ENCODE data around the gene FMO4. TPM values are rescaled to one million over a fixed set of nuclear protein-coding genes. Genes with fewer than 3 reads are reported as not detected.

FMO4 gene
- total and polyA plus RNA-seq, 2 of the 13 experiments (the other 11 are each of a cell fraction or from before 2014, with no cell fraction given), result 0.07 to 0.29 TPM

DNA sequence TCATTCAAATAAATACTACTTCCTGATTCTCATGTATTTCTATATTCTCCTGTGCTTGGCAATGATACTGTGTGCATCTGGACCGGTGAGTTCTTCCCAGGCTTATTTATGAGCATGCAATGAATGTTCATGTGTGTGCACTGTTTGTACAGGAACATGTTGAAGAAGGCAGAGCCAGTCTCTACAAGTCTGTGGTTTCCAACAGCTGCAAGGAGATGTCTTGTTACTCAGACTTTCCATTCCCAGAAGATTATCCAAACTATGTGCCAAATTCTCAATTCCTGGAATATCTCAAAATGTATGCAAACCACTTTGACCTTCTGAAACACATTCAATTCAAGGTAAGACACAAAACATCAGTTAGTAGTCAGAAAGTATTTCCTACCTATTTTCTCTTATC is 46.6 kb upstream of the FMO4 start:
- intact Hi-C loops (cut with micrococcal nuclease; ENCODE audit: unreplicated experiment), result no loop called here
- Histone ChIP-seq H3K4me1 (ENCODE audit: insufficient read depth, low read length) (no peaks in the 10 kb centered on the region), H4K20me1 (ENCODE audit: insufficient read depth, low read length) (no peaks in the 10 kb centered on the region), H3K79me2 (ENCODE audit: insufficient read depth, low read length) (no peaks in the 10 kb centered on the region), H3K27ac (ENCODE audit: extremely low read length, insufficient read depth, low read length) (no peak overlapping the region), H3K4me3 (replicated peaks in 1 of 3; ENCODE audit: insufficient read depth in 1 of 3, low read depth in 2 of 3, low read length in 3 of 3) (no peak overlapping the region), H3K36me3 (replicated peaks in 1 of 2; ENCODE audit: control insufficient read depth in 1 of 2, insufficient read depth in 2 of 2, low read length in 2 of 2) (no peaks in the 10 kb centered on the region), H3K9me3 (ENCODE audit: low read length) (no peaks in the 10 kb centered on the region), H3K9ac (ENCODE audit: insufficient read depth, low read depth, low read length) (no peak overlapping the region), H2AFZ (ENCODE audit: low read length) (no peak overlapping the region), H3K27me3 (ENCODE audit: control insufficient read depth in 1 of 2, insufficient read depth in 2 of 2, low read length in 2 of 2) (no peaks in the 10 kb centered on the region), H3K4me2 (ENCODE audit: low read depth, low read length) (no peak overlapping the region)
- POLR2A ChIA-PET, result no interaction called here
- no TSS peak for BruUV-seq (replicated peaks)
- FAIRE-seq, result no peak
- ATAC-seq, result no peak
- in situ Hi-C loops (cut with HindIII; ENCODE audit: extremely low pct_ligation_motif_present, low pct_unique_long_range_greater_than_20kb), result no loop called here
- CTCF ChIA-PET (ENCODE audit: low intra/inter-chr PET ratio, low total read pairs), result no interaction called here
- 0% methylated on average over 1 of the region's 1 CpG for WGBS (ENCODE audit: low lambda C conversion rate)
- DNase-seq (ENCODE audit: low spot score), result no peak
- TF ChIP-seq ZNF101 (CRISPR knock-in tag; IDR thresholded peaks at IDR 0.05; ENCODE audit: borderline replicate concordance, low read depth) (no peak), ZNF678 (CRISPR knock-in tag; IDR thresholded peaks at IDR 0.05) (no peak), ZKSCAN1 (IDR thresholded peaks at IDR 0.05; ENCODE audit: low read length) (no peak), GABPB1 (CRISPR knock-in tag; IDR thresholded peaks at IDR 0.05) (no peak), TBP (CRISPR knock-in tag; IDR thresholded peaks at IDR 0.05) (no peak), HDAC1 (CRISPR knock-in tag; IDR thresholded peaks at IDR 0.05) (no peak), ZNF761 (CRISPR knock-in tag; conservative IDR thresholded peaks at IDR 0.05) (no peak), MBNL3 (CRISPR knock-in tag; conservative IDR thresholded peaks at IDR 0.05) (no peak)
- TF ChIP-seq, protein P1, sequence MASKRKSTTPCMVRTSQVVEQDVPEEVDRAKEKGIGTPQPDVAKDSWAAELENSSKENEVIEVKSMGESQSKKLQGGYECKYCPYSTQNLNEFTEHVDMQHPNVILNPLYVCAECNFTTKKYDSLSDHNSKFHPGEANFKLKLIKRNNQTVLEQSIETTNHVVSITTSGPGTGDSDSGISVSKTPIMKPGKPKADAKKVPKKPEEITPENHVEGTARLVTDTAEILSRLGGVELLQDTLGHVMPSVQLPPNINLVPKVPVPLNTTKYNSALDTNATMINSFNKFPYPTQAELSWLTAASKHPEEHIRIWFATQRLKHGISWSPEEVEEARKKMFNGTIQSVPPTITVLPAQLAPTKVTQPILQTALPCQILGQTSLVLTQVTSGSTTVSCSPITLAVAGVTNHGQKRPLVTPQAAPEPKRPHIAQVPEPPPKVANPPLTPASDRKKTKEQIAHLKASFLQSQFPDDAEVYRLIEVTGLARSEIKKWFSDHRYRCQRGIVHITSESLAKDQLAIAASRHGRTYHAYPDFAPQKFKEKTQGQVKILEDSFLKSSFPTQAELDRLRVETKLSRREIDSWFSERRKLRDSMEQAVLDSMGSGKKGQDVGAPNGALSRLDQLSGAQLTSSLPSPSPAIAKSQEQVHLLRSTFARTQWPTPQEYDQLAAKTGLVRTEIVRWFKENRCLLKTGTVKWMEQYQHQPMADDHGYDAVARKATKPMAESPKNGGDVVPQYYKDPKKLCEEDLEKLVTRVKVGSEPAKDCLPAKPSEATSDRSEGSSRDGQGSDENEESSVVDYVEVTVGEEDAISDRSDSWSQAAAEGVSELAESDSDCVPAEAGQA (IDR thresholded peaks at IDR 0.05; ENCODE audit: low read depth), result no peak
- TF ChIP-seq, protein P1 (CRISPR knock-in tag; IDR thresholded peaks at IDR 0.05; ENCODE audit: borderline replicate concordance), result no peak
- TF ChIP-seq, protein P2, sequence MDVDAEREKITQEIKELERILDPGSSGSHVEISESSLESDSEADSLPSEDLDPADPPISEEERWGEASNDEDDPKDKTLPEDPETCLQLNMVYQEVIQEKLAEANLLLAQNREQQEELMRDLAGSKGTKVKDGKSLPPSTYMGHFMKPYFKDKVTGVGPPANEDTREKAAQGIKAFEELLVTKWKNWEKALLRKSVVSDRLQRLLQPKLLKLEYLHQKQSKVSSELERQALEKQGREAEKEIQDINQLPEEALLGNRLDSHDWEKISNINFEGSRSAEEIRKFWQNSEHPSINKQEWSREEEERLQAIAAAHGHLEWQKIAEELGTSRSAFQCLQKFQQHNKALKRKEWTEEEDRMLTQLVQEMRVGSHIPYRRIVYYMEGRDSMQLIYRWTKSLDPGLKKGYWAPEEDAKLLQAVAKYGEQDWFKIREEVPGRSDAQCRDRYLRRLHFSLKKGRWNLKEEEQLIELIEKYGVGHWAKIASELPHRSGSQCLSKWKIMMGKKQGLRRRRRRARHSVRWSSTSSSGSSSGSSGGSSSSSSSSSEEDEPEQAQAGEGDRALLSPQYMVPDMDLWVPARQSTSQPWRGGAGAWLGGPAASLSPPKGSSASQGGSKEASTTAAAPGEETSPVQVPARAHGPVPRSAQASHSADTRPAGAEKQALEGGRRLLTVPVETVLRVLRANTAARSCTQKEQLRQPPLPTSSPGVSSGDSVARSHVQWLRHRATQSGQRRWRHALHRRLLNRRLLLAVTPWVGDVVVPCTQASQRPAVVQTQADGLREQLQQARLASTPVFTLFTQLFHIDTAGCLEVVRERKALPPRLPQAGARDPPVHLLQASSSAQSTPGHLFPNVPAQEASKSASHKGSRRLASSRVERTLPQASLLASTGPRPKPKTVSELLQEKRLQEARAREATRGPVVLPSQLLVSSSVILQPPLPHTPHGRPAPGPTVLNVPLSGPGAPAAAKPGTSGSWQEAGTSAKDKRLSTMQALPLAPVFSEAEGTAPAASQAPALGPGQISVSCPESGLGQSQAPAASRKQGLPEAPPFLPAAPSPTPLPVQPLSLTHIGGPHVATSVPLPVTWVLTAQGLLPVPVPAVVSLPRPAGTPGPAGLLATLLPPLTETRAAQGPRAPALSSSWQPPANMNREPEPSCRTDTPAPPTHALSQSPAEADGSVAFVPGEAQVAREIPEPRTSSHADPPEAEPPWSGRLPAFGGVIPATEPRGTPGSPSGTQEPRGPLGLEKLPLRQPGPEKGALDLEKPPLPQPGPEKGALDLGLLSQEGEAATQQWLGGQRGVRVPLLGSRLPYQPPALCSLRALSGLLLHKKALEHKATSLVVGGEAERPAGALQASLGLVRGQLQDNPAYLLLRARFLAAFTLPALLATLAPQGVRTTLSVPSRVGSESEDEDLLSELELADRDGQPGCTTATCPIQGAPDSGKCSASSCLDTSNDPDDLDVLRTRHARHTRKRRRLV (CRISPR knock-in tag; IDR thresholded peaks at IDR 0.05), result no peak
- TF ChIP-seq, protein P3, sequence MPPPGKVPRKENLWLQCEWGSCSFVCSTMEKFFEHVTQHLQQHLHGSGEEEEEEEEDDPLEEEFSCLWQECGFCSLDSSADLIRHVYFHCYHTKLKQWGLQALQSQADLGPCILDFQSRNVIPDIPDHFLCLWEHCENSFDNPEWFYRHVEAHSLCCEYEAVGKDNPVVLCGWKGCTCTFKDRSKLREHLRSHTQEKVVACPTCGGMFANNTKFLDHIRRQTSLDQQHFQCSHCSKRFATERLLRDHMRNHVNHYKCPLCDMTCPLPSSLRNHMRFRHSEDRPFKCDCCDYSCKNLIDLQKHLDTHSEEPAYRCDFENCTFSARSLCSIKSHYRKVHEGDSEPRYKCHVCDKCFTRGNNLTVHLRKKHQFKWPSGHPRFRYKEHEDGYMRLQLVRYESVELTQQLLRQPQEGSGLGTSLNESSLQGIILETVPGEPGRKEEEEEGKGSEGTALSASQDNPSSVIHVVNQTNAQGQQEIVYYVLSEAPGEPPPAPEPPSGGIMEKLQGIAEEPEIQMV (CRISPR knock-in tag; IDR thresholded peaks at IDR 0.05; ENCODE audit: low read depth), result no peak
- TF ChIP-seq, protein P4, sequence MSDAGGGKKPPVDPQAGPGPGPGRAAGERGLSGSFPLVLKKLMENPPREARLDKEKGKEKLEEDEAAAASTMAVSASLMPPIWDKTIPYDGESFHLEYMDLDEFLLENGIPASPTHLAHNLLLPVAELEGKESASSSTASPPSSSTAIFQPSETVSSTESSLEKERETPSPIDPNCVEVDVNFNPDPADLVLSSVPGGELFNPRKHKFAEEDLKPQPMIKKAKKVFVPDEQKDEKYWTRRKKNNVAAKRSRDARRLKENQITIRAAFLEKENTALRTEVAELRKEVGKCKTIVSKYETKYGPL (CRISPR knock-in tag; IDR thresholded peaks at IDR 0.05), result no peak

Measured in HepG2 (cell line).